IMR-90 (cell line): ENCODE results near the gene MPRIP. TPM values are rescaled to one million over a fixed set of nuclear protein-coding genes. Genes with fewer than 3 reads are reported as not detected.
A peak's percentile ranks its signal among the peaks of the same experiment; 100 is the strongest.

ENCODE experiments used
- ATAC-seq: fragments of 200-7000 bp; cut with Tn5 transposase; 2 replicates; pipeline ENCODE4 v1.9.1; 2020; ENCODE audit warnings: low read depth, mild to moderate bottlenecking, moderate library complexity
- BruUV-seq: library from RNA; stranded (reverse); fragments of 400-500 nt; replicated peaks from 2 replicates; lab custom pipeline; 2021; lab: Mats Ljungman, UMichigan
- CTCF ChIA-PET: fragments of 300-600 bp; formaldehyde crosslinking; extraction: SDS; loops from one replicate; lab custom pipeline; 2021; ENCODE audit warnings: antibody characterized with exemption; lab: Yijun Ruan, JAX
- POLR2A ChIA-PET: fragments of 300-600 bp; sonication (Branson Sonifier 250); formaldehyde crosslinking; loops from one replicate; lab custom pipeline; 2022; ENCODE audit warnings: antibody characterized with exemption; ENCODE audit not compliant: unreplicated experiment; lab: Charles Lee
- DNase-seq: peaks from one replicate; pipeline ENCODE4 v3.0.0; 2013
- H2AFZ ChIP-seq: replicated peaks from 2 replicates; pipeline ENCODE3; 2013; ENCODE audit warnings: low read length, mild to moderate bottlenecking; ENCODE audit not compliant: poor library complexity
- H2AK5ac ChIP-seq: 2 replicates; pipeline ENCODE4 v1.6.1; 2013; ENCODE audit warnings: low read depth, low read length, inconsistent platforms
- H2AK9ac ChIP-seq: replicated peaks from 2 replicates; pipeline ENCODE3; 2013; ENCODE audit warnings: mild to moderate bottlenecking, low read depth, low read length, moderate library complexity; ENCODE audit not compliant: poor library complexity
- H2BK120ac ChIP-seq: 2 replicates; pipeline ENCODE4 v1.6.1; 2013; ENCODE audit warnings: low read depth, low read length, inconsistent platforms
- H2BK15ac ChIP-seq: 3 replicates; pipeline ENCODE4 v1.6.1; 2013; ENCODE audit warnings: low read depth, low read length, inconsistent platforms
- H2BK20ac ChIP-seq: 2 replicates; pipeline ENCODE4 v1.6.1; 2013; ENCODE audit warnings: low read depth, mild to moderate bottlenecking, inconsistent platforms, low read length, moderate library complexity
- H2BK5ac ChIP-seq: 2 replicates; pipeline ENCODE4 v1.6.1; 2013; ENCODE audit warnings: mild to moderate bottlenecking, low read depth, low read length, inconsistent platforms; ENCODE audit not compliant: poor library complexity, severe bottlenecking
- H3K14ac ChIP-seq: replicated peaks from 2 replicates; pipeline ENCODE4 v1.6.1; 2013; ENCODE audit warnings: low read depth, low read length, inconsistent platforms
- H3K18ac ChIP-seq: 2 replicates; pipeline ENCODE4 v1.6.1; 2013; ENCODE audit warnings: low read depth, low read length, control low read depth
- H3K23ac ChIP-seq: 2 replicates; pipeline ENCODE4 v1.6.1; 2013; ENCODE audit warnings: low read depth, low read length, inconsistent platforms
- H3K27ac ChIP-seq: 2 replicates; pipeline ENCODE4 v1.5.1; 2013; ENCODE audit warnings: mild to moderate bottlenecking, control low read depth, low read length; ENCODE audit not compliant: insufficient read depth
- H3K27me3 ChIP-seq: 2 replicates; pipeline ENCODE4 v1.6.1; 2013; ENCODE audit warnings: low read length; ENCODE audit not compliant: control insufficient read depth, insufficient read depth
- H3K36me3 ChIP-seq: 2 replicates; pipeline ENCODE4 v1.6.1; 2013; ENCODE audit warnings: low read length, mixed read lengths; ENCODE audit not compliant: control insufficient read depth, insufficient read depth
- H3K4ac ChIP-seq: 2 replicates; pipeline ENCODE4 v1.6.1; 2013; ENCODE audit warnings: low read depth, low read length, inconsistent platforms
- H3K4me1 ChIP-seq: 2 replicates; pipeline ENCODE4 v1.6.1; 2013; ENCODE audit warnings: low read length, mixed read lengths; ENCODE audit not compliant: control insufficient read depth, insufficient read depth
- H3K4me2 ChIP-seq: 2 replicates; pipeline ENCODE4 v1.6.1; 2013; ENCODE audit warnings: low read depth, mild to moderate bottlenecking, control low read depth, low read length, moderate library complexity
- H3K4me3 ChIP-seq: 2 replicates; pipeline ENCODE4 v1.5.1; 2013; ENCODE audit warnings: low read depth, mild to moderate bottlenecking, control low read depth, low read length, moderate library complexity; ENCODE audit not compliant: insufficient read depth
- H3K56ac ChIP-seq: 2 replicates; pipeline ENCODE4 v1.6.1; 2013; ENCODE audit warnings: low read length, inconsistent platforms; ENCODE audit not compliant: insufficient read depth; ENCODE audit errors: extremely low read depth
- H3K79me1 ChIP-seq, 2 experiments: 2 replicates each; pipeline ENCODE4 v1.6.1; 2013; ENCODE audit warnings: low read length in 2 of 2, inconsistent platforms in 1 of 2, low read depth in 1 of 2
- H3K9ac ChIP-seq: 2 replicates; pipeline ENCODE4 v1.6.1; 2013; ENCODE audit warnings: low read depth, low read length, control low read depth
- H3K9me1 ChIP-seq: 2 replicates; pipeline ENCODE4 v1.6.1; 2013; ENCODE audit warnings: low read length, inconsistent platforms; ENCODE audit not compliant: insufficient read depth
- H3K9me3 ChIP-seq: 2 replicates; pipeline ENCODE4 v1.6.1; 2013; ENCODE audit warnings: low read length; ENCODE audit not compliant: control insufficient read depth, insufficient read depth
- H4K20me1 ChIP-seq: 2 replicates; pipeline ENCODE4 v1.6.1; 2013; ENCODE audit warnings: low read length, inconsistent platforms; ENCODE audit not compliant: insufficient read depth
- H4K5ac ChIP-seq: 2 replicates; pipeline ENCODE4 v1.6.1; 2013; ENCODE audit warnings: mild to moderate bottlenecking, low read depth, low read length, control low read depth
- H4K8ac ChIP-seq, 2 experiments: 2 replicates each; pipeline ENCODE4 v1.6.1; 2013; ENCODE audit warnings: low read depth in 2 of 2, low read length in 2 of 2, control low read depth in 1 of 2, inconsistent platforms in 1 of 2
- H4K91ac ChIP-seq: 2 replicates; pipeline ENCODE4 v1.6.1; 2013; ENCODE audit warnings: low read depth, low read length, inconsistent platforms; ENCODE audit not compliant: insufficient read depth
- FOS ChIP-seq: fragments of 150-350 bp; IDR thresholded peaks from 2 replicates; pipeline ENCODE4 v1.6.1; 2016; ENCODE audit warnings: low read depth, low read length
- MAFK ChIP-seq: IDR thresholded peaks from 2 replicates; pipeline ENCODE4 v1.6.1; 2012; ENCODE audit warnings: low read depth, low read length, improper control_type of control experiment
- MAZ ChIP-seq: IDR thresholded peaks from 2 replicates; pipeline ENCODE4 v1.6.1; 2012; ENCODE audit warnings: low read depth, mild to moderate bottlenecking, low read length, improper control_type of control experiment, moderate library complexity, borderline replicate concordance
- NFE2L2 ChIP-seq: fragments of 150-350 bp; IDR thresholded peaks from 2 replicates; pipeline ENCODE4 v1.6.1; 2016; ENCODE audit warnings: low read depth, mild to moderate bottlenecking, low read length
- RCOR1 ChIP-seq: IDR thresholded peaks from 2 replicates; pipeline ENCODE4 v1.6.1; 2012; ENCODE audit warnings: mild to moderate bottlenecking, low read length, improper control_type of control experiment; ENCODE audit not compliant: insufficient replicate concordance
- RFX5 ChIP-seq: IDR thresholded peaks from 2 replicates; pipeline ENCODE4 v1.8.0; 2012; ENCODE audit warnings: low read depth, mild to moderate bottlenecking, low read length, moderate library complexity
- WGBS, 2 experiments: methylation state at CpG; one replicate each; pipeline versions ENCODE4 v1.1.5 to v1.1.7; 2013; ENCODE audit warnings: missing lambda C conversion rate in 2 of 2; ENCODE audit not compliant: insufficient read length in 1 of 2; ENCODE audit errors: extremely low coverage in 2 of 2; 5-methylcytosine and 5-hydroxymethylcytosine counted together
- dilution Hi-C: fragments of 300-500 bp; cut with HindIII; formaldehyde crosslinking; loops from one replicate; pipeline ENCODE4 v1.14.3; 2018; ENCODE audit warnings: low sequenced_read_pairs; ENCODE audit not compliant: unreplicated experiment
- in situ Hi-C: fragments of 300-500 bp; cut with MboI; formaldehyde crosslinking; loops from 3 replicates; pipeline ENCODE4 v1.14.3; 2019; ENCODE audit warnings: low sequenced_read_pairs, inconsistent platforms, mixed read lengths
- intact Hi-C: fragments of 100-400 bp; cut with micrococcal nuclease; formaldehyde crosslinking; loops from 2 replicates; pipeline ENCODE4 v1.10.0; 2022
- polyA plus RNA-seq, 3 experiments: library from polyadenylated mRNA; depleted of rRNA; stranded (reverse); fragments of >200 nt; gene quantifications; 2 replicates each; pipeline ENCODE4 v1.2.3, GENCODE V29; 2012; ENCODE audit warnings: low replicate concordance in 1 of 3
- total RNA-seq: library from RNA; depleted of rRNA; stranded (reverse); fragments of >200 nt; gene quantifications from 2 replicates; pipeline ENCODE4 v1.2.3, GENCODE V29; 2012

Gene MPRIP
- total and polyA plus RNA-seq, 2 of the 4 experiments (the other 2 are of a cell fraction), result 111 to 149 TPM

- Histone ChIP-seq H3K4me2 (peak overlapping the region; percentile 94), H3K27me3 (no peaks in the 10 kb centered on the region), H4K91ac (peak overlapping the region; percentile 30; the same call in 1 of the 2 replicates), H3K56ac (peak overlapping the region; percentile 50; the same call in 1 of the 2 replicates), H2AK9ac (peak overlapping the region; percentile 89), H3K9ac (peak overlapping the region; percentile 84), H4K5ac (no peak overlapping the region), H2AK5ac (peak overlapping the region; percentile 68), H4K20me1 (peaks cover 39% of the 10 kb centered on the region), H3K4me1 (peaks cover 18% of the 10 kb centered on the region), H3K23ac (peak overlapping the region; percentile 91; the same call in 1 of the 2 replicates), H3K79me1 (peaks cover 4 to 45% of the 10 kb centered on the region in 2 experiments; a peak in 2 of 4 replicates), H3K14ac (peak overlapping the region; percentile 79), H2AFZ (peak overlapping the region; percentile 90), H3K18ac (peak overlapping the region; percentile 49; the same call in 1 of the 2 replicates), H2BK20ac (peak overlapping the region; percentile 80; the same call in 1 of the 2 replicates), H2BK15ac (peak overlapping the region; percentile 39; the same call in 1 of the 3 replicates), H4K8ac (peak overlapping the region; percentile 13 to 69; a peak in 2 of 4 replicates), H3K27ac (peak overlapping the region; percentile 76), H3K9me3 (no peaks in the 10 kb centered on the region), H2BK5ac (peak overlapping the region; percentile 73), H2BK120ac (peak overlapping the region; percentile 84), H3K36me3 (no peaks in the 10 kb centered on the region), H3K9me1 (peaks cover 17% of the 10 kb centered on the region), H3K4ac (peak overlapping the region; percentile 79), H3K4me3 (peak overlapping the region; percentile 65)
- dilution Hi-C loops (no loop called here), in situ Hi-C loops (no loop called here), intact Hi-C loops (loop anchor here (5.0 kb wide), 1 partner anchor 111 kb away; no protein-coding TSS in a partner anchor)
- DNase-seq, result peak; percentile 95
- peak; percentile 94 for ATAC-seq
- TF ChIP-seq FOS, result peak; percentile 58
- no peak for TF ChIP-seq RFX5
- peak; percentile 51; the same call in 1 of the 2 replicates for TF ChIP-seq MAFK
- no peak for TF ChIP-seq NFE2L2
- peak; percentile 94 for TF ChIP-seq MAZ
- peak; percentile 74 for TF ChIP-seq RCOR1
- ChIA-PET CTCF (no interaction called here), POLR2A (no interaction called here)
- WGBS, 2 experiments, result 2% methylated on average over 11 of the region's 44 CpGs; no CpG with 5 or more reads in 1 of the 2 experiments
- BruUV-seq, result no TSS peak
Measured at GRCh38 chr17:17041571-17042383, 480 bp upstream of the MPRIP start.
